ENCODE results near the gene ZNF559.

Gene ZNF559

GRCh38 chr19:9323557-9323918, 441 bp upstream of the ZNF559 start:
- in situ Hi-C loops (cut with HindIII; ENCODE audit: low pct_unique_long_range_greater_than_20kb, low sequenced_read_pairs): no loop called here
- no peak for TF ChIP-seq JUND (IDR thresholded peaks at IDR 0.05; ENCODE audit: low read depth)

GRCh38 chr19:9324584-9324962, 594 bp downstream of the ZNF559 start:
- DNase-seq (ENCODE audit: low read depth in 1 of 2, low spot score in 1 of 2): no peak
- in situ Hi-C loops (cut with HindIII; ENCODE audit: low pct_unique_long_range_greater_than_20kb, low sequenced_read_pairs): no loop called here
- no peak for TF ChIP-seq JUND (IDR thresholded peaks at IDR 0.05; ENCODE audit: low read depth)

More at GRCh38 chr19:9323557-9323918, 441 bp upstream of the ZNF559 start:
- DNase-seq (ENCODE audit: low read depth in 1 of 2, low spot score in 1 of 2): peak; percentile 41 to 94

- DNase-seq (ENCODE audit: low read depth in 1 of 2, low spot score in 1 of 2): no peak
- no peak for TF ChIP-seq JUND (IDR thresholded peaks at IDR 0.05; ENCODE audit: low read depth)
- in situ Hi-C loops (cut with HindIII; ENCODE audit: low pct_unique_long_range_greater_than_20kb, low sequenced_read_pairs): no loop called here
Measured at GRCh38 chr19:9329999-9330398, 6.0 kb downstream of the ZNF559 start.

- no peak for TF ChIP-seq JUND (IDR thresholded peaks at IDR 0.05; ENCODE audit: low read depth)
- in situ Hi-C loops (cut with HindIII; ENCODE audit: low pct_unique_long_range_greater_than_20kb, low sequenced_read_pairs): no loop called here
- DNase-seq (ENCODE audit: low read depth in 1 of 2, low spot score in 1 of 2): peak in 1 of 2 experiments; percentile 2
Measured at GRCh38 chr19:9342610-9343304, 18.8 kb downstream of the ZNF559 start.

- in situ Hi-C loops (cut with HindIII; ENCODE audit: low pct_unique_long_range_greater_than_20kb, low sequenced_read_pairs): no loop called here
- no peak for DNase-seq (ENCODE audit: low read depth in 1 of 2, low spot score in 1 of 2)
- TF ChIP-seq JUND (IDR thresholded peaks at IDR 0.05; ENCODE audit: low read depth): no peak
Measured at GRCh38 chr19:9345005-9345404, 21.0 kb downstream of the ZNF559 start.

GRCh38 chr19:9348253-9348652, 24.3 kb downstream of the ZNF559 start:
- TF ChIP-seq JUND (IDR thresholded peaks at IDR 0.05; ENCODE audit: low read depth): no peak
- in situ Hi-C loops (cut with HindIII; ENCODE audit: low pct_unique_long_range_greater_than_20kb, low sequenced_read_pairs): no loop called here
- no peak for DNase-seq (ENCODE audit: low read depth in 1 of 2, low spot score in 1 of 2)

GRCh38 chr19:9348671-9349070, 24.7 kb downstream of the ZNF559 start:
- in situ Hi-C loops (cut with HindIII; ENCODE audit: low pct_unique_long_range_greater_than_20kb, low sequenced_read_pairs): no loop called here
- no peak for DNase-seq (ENCODE audit: low read depth in 1 of 2, low spot score in 1 of 2)
- TF ChIP-seq JUND (IDR thresholded peaks at IDR 0.05; ENCODE audit: low read depth): no peak

- no peak for DNase-seq (ENCODE audit: low read depth in 1 of 2, low spot score in 1 of 2)
- in situ Hi-C loops (cut with HindIII; ENCODE audit: low pct_unique_long_range_greater_than_20kb, low sequenced_read_pairs): no loop called here
- no peak for TF ChIP-seq JUND (IDR thresholded peaks at IDR 0.05; ENCODE audit: low read depth)
Measured at GRCh38 chr19:9352505-9352904, 28.5 kb downstream of the ZNF559 start.

GRCh38 chr19:9353011-9353410, 29.0 kb downstream of the ZNF559 start:
- in situ Hi-C loops (cut with HindIII; ENCODE audit: low pct_unique_long_range_greater_than_20kb, low sequenced_read_pairs): no loop called here
- no peak for DNase-seq (ENCODE audit: low read depth in 1 of 2, low spot score in 1 of 2)
- TF ChIP-seq JUND (IDR thresholded peaks at IDR 0.05; ENCODE audit: low read depth): no peak

- DNase-seq (ENCODE audit: low read depth in 1 of 2, low spot score in 1 of 2): no peak
- TF ChIP-seq JUND (IDR thresholded peaks at IDR 0.05; ENCODE audit: low read depth): no peak
- in situ Hi-C loops (cut with HindIII; ENCODE audit: low pct_unique_long_range_greater_than_20kb, low sequenced_read_pairs): no loop called here
Measured at GRCh38 chr19:9354651-9355050, 30.7 kb downstream of the ZNF559 start.

- no peak for DNase-seq (ENCODE audit: low read depth in 1 of 2, low spot score in 1 of 2)
- no peak for TF ChIP-seq JUND (IDR thresholded peaks at IDR 0.05; ENCODE audit: low read depth)
- in situ Hi-C loops (cut with HindIII; ENCODE audit: low pct_unique_long_range_greater_than_20kb, low sequenced_read_pairs): no loop called here
Measured at GRCh38 chr19:9362905-9363304, 38.9 kb downstream of the ZNF559 start, which contains the start of gene ZNF177. ZNF177 (plus strand) TSS chr19:9363013; CDS start chr19:9378312, 15,299 bp downstream.

GRCh38 chr19:9370738-9371619, 47.0 kb downstream of the ZNF559 start:
- no peak for DNase-seq (ENCODE audit: low read depth in 1 of 2, low spot score in 1 of 2)
- no peak for TF ChIP-seq JUND (IDR thresholded peaks at IDR 0.05; ENCODE audit: low read depth)
- in situ Hi-C loops (cut with HindIII; ENCODE audit: low pct_unique_long_range_greater_than_20kb, low sequenced_read_pairs): no loop called here

- TF ChIP-seq JUND (IDR thresholded peaks at IDR 0.05; ENCODE audit: low read depth): no peak
- in situ Hi-C loops (cut with HindIII; ENCODE audit: low pct_unique_long_range_greater_than_20kb, low sequenced_read_pairs): no loop called here
- DNase-seq (ENCODE audit: low read depth in 1 of 2, low spot score in 1 of 2): peak in 1 of 2 experiments; percentile 4
Measured at GRCh38 chr19:9381361-9381785, 57.4 kb downstream of the ZNF559 start.
